Nephron (organoid): Measurements from ENCODE around the gene MAPK10.
"Not testable (repeated sequence)": the region's sequence is repeated elsewhere in the genome, so short reads cannot be mapped to it uniquely, and the experiment has no call there.

Experiments
- H3K27ac Mint-ChIP-seq, 3 experiments: 2 replicates each; pipeline ENCODE4 v1.8.0; 2020; ENCODE audit warnings: mixed read lengths in 3 of 3, mild to moderate bottlenecking in 2 of 3, moderate library complexity in 1 of 3
- H3K27me3 Mint-ChIP-seq: 2 replicates; pipeline ENCODE4 v1.8.0; 2021; ENCODE audit warnings: low read depth, mild to moderate bottlenecking, moderate library complexity, mixed read lengths
- H3K36me3 Mint-ChIP-seq: 2 replicates; pipeline ENCODE4 v1.8.0; 2020; ENCODE audit warnings: low read depth, mixed read lengths
- H3K4me1 Mint-ChIP-seq: 2 replicates; pipeline ENCODE4 v1.8.0; 2020; ENCODE audit warnings: mixed read lengths
- H3K4me3 Mint-ChIP-seq, 3 experiments: 2 replicates each; pipeline ENCODE4 v1.8.0; 2020; ENCODE audit warnings: mild to moderate bottlenecking in 3 of 3, mixed read lengths in 3 of 3, moderate library complexity in 2 of 3
- H3K9me3 Mint-ChIP-seq: 2 replicates; pipeline ENCODE4 v1.8.0; 2020; ENCODE audit warnings: mixed read lengths
- TF ChIP-seq, protein P1 (sequence below), 3 experiments: fragments of 200-600 bp; sonication (generic); IDR thresholded peaks; one replicate each; pipeline ENCODE4 v1.5.0; 2021; ENCODE audit warnings: antibody characterized with exemption in 3 of 3; ENCODE audit not compliant: unreplicated experiment in 3 of 3

Gene MAPK10

DNA sequence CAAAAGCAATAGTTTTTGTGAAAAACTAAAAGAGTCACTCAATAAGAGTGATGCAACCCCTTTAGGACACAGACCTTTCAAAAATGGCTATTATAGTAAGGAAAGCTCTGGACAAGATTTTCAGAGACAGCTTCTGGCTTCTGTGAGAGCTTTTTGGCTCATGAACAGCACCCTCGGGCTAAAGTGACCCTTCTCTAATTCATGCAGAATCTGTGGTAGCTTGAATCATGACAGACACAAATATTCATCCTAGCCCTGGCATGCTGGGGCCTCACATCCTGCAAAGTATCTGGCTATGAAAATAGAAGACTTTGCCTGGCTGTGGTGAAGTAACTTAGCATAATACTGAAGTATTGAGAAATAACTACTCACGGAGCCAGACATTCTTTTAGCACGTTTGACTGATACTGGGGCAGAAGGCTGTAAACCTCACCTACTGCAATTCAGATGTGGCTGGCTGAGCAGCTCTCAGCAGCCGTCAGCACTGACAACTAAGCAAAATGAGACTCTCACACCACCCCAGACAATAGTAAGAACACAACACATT, 327.3 kb downstream of the MAPK10 start:
- TF ChIP-seq, protein P1, sequence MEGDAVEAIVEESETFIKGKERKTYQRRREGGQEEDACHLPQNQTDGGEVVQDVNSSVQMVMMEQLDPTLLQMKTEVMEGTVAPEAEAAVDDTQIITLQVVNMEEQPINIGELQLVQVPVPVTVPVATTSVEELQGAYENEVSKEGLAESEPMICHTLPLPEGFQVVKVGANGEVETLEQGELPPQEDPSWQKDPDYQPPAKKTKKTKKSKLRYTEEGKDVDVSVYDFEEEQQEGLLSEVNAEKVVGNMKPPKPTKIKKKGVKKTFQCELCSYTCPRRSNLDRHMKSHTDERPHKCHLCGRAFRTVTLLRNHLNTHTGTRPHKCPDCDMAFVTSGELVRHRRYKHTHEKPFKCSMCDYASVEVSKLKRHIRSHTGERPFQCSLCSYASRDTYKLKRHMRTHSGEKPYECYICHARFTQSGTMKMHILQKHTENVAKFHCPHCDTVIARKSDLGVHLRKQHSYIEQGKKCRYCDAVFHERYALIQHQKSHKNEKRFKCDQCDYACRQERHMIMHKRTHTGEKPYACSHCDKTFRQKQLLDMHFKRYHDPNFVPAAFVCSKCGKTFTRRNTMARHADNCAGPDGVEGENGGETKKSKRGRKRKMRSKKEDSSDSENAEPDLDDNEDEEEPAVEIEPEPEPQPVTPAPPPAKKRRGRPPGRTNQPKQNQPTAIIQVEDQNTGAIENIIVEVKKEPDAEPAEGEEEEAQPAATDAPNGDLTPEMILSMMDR (IDR thresholded peaks at IDR 0.05; ENCODE audit: unreplicated experiment in 3 of 3) = no peak
- no peaks in the 10 kb centered on the region for H3K9me3 Mint-ChIP-seq
- H3K4me1 Mint-ChIP-seq = peaks cover 35% of the 10 kb centered on the region
- no peak overlapping the region for H3K4me3 Mint-ChIP-seq
- H3K27ac Mint-ChIP-seq = peak overlapping the region; percentile 87 to 94 (median 93)
- H3K36me3 Mint-ChIP-seq = peaks cover 5% of the 10 kb centered on the region
- no peaks in the 10 kb centered on the region for H3K27me3 Mint-ChIP-seq

DNA sequence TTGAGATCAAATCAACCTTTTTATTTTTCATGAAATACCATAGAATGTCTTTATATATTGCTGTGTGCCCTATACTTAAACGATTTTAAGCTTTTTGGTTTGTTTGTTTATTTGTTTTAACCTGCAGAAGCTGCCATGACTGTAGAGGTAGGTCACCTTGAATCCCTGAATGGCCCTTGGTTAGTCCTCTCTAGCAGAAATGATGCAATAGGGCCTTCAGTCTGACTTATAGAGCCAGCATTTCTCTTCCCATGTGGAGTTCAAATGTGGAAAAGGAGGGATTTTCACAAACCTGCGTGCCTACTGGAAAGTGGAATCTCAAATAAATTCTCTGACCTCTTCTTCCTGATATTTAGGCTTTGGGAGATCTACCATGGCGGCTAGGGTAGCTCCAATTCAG, 327.9 kb downstream of the MAPK10 start:
- Mint-ChIP-seq H3K27ac (peak overlapping the region in 2 of 3 experiments; percentile 93 to 94), H3K4me3 (no peak overlapping the region), H3K36me3 (peaks cover 5% of the 10 kb centered on the region), H3K4me1 (peaks cover 34% of the 10 kb centered on the region), H3K27me3 (no peaks in the 10 kb centered on the region), H3K9me3 (no peaks in the 10 kb centered on the region)
- TF ChIP-seq, protein P1 (IDR thresholded peaks at IDR 0.05; ENCODE audit: unreplicated experiment in 3 of 3) = no peak

DNA sequence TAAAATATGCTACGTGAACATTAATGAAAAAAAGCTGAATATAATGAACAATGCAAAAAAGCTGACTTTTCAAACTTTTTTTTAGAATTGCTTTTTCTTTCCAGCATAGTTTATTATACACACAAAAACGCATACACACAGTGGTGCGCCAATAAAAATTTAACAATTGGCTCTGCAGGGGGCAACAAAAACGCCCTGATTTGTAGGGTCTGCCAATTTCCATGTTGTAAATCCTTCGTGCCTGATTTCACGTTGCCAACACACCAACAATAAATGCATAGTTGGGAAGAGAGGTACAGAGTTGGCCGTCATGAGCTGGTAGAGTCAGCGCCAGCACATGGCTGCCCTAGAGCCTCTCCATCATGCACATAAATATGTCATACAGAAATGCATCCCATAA, 333.1 kb downstream of the MAPK10 start:
- Mint-ChIP-seq H3K4me3 (no peak overlapping the region), H3K27me3 (no peaks in the 10 kb centered on the region), H3K4me1 (peaks cover 4% of the 10 kb centered on the region), H3K27ac (peak overlapping the region in 2 of 3 experiments; percentile 11 to 62), H3K9me3 (no peaks in the 10 kb centered on the region), H3K36me3 (peaks cover 6% of the 10 kb centered on the region)
- TF ChIP-seq, protein P1 (IDR thresholded peaks at IDR 0.05; ENCODE audit: unreplicated experiment in 3 of 3) = no peak

DNA sequence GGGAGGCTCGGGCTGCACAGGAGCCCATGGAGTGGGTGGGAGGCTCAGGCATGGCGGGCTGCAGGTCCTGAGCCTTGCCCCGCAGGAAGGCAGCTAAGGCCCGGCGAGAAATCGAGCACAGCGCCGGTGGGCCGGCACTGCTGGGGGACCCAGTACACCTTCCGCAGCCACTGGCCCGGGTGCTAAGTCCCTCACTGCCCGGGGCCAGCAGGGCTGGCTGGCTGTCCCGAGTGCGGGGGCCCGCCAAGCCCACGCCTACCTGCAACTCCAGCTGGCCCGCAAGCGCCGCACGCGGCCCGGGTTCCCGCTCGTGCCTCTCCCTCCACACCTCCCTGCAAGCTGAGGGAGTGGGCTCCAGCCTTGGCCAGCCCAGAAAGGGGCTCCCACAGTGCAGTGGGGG, 338.2 kb downstream of the MAPK10 start:
- not testable (repeated sequence) for H3K9me3 Mint-ChIP-seq, H3K27ac Mint-ChIP-seq, H3K4me1 Mint-ChIP-seq, H3K27me3 Mint-ChIP-seq, H3K4me3 Mint-ChIP-seq, H3K36me3 Mint-ChIP-seq

DNA sequence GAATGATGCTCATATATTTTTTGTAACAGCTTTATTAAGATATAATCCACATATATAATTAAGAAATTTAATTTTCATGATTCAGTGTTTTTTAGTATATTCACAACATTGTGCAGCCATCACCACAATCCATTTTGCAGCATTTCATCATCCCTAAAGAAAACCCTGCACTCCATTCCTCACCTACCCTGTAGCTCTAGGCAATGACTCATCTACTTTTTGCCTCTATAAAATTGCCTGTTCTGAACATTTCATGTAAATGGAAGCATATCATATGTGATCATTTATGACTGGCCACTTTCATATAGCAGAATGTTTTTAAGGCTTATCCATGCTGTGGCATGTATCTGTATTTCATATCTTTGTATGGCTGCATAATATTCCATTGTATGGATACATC, 339.9 kb downstream of the MAPK10 start:
- H3K27me3 Mint-ChIP-seq = no peaks in the 10 kb centered on the region

DNA sequence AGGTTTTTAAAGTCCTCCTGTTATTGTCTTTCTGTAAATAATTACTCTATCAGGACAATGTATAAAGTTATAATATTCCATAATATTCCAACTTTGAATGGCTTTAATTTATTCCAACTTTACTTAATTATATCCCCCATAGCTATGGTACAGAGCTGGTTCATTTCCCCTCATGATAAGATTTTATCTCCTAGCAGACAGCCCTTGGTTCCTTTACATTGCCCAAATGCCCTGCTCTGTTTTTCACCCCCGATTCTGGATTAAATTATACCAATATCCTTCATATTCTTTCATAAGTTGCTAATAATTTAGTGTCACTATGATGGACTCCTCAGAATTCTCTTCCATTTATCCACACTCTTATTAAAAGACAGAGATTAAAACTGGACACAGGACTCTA, 340.5 kb downstream of the MAPK10 start:
- Mint-ChIP-seq H3K27ac (no peak overlapping the region), H3K36me3 (peaks cover 10% of the 10 kb centered on the region), H3K4me1 (peaks cover 5% of the 10 kb centered on the region), H3K4me3 (no peak overlapping the region), H3K9me3 (no peaks in the 10 kb centered on the region), H3K27me3 (no peaks in the 10 kb centered on the region)
- TF ChIP-seq, protein P1 (IDR thresholded peaks at IDR 0.05; ENCODE audit: unreplicated experiment in 3 of 3) = no peak

More for the DNA sequence above, 339.9 kb downstream of the MAPK10 start:
- no peaks in the 10 kb centered on the region for H3K9me3 Mint-ChIP-seq
- H3K4me1 Mint-ChIP-seq = peaks cover 4% of the 10 kb centered on the region
- H3K27ac Mint-ChIP-seq = no peak overlapping the region
- no peak overlapping the region for H3K4me3 Mint-ChIP-seq
- TF ChIP-seq, protein P1 (IDR thresholded peaks at IDR 0.05; ENCODE audit: unreplicated experiment in 3 of 3) = no peak
- H3K36me3 Mint-ChIP-seq = peaks cover 10% of the 10 kb centered on the region
